ENCODE measurements around the gene ATP2C2.

DNA sequence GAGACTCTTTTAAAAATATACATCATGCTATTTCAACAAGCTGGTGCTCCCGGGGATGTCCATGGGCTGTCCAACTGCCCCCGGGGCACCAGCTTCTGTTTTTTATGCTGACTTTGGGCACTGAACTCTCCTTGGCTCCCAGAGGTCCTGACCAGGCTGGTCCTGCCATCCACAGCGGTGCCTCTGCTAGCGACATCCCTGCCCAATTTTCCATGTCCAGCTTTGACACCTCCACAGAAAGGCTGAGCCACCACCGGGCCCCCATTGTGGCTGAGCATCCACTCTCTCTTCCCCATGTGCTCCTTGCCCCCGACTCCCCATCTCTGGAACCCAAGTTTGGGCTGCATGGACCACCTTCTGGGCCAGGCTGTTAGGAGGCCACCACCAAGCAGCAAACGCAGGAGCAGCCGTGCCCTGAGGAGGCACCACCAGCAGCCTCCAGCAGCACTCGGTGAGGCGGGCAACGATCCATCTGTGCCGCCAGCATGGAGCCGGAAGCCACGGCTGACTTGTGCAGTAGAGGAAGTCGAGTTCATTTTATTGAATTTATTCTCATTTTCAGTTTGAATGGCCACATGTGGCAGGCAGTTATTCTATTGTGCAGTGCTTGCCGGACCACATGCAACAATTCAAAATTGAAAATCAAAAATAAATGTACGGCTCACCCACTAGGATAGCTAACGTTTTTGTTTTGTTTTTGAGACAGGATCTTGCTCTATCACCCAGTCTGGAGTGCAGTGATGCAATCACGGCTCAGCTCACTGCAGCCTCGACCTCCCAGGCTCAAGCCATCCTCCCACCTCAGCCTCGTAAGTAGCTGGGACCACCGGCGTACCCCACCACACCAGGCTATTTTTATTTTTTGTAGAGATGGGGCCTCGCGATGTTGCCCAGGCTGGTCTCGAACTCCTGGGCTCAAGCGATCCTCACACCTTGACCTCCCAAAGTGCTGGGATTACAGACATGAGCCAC, 139.0 kb downstream of the ATP2C2 start:
- TF ChIP-seq, protein P1, sequence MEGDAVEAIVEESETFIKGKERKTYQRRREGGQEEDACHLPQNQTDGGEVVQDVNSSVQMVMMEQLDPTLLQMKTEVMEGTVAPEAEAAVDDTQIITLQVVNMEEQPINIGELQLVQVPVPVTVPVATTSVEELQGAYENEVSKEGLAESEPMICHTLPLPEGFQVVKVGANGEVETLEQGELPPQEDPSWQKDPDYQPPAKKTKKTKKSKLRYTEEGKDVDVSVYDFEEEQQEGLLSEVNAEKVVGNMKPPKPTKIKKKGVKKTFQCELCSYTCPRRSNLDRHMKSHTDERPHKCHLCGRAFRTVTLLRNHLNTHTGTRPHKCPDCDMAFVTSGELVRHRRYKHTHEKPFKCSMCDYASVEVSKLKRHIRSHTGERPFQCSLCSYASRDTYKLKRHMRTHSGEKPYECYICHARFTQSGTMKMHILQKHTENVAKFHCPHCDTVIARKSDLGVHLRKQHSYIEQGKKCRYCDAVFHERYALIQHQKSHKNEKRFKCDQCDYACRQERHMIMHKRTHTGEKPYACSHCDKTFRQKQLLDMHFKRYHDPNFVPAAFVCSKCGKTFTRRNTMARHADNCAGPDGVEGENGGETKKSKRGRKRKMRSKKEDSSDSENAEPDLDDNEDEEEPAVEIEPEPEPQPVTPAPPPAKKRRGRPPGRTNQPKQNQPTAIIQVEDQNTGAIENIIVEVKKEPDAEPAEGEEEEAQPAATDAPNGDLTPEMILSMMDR (IDR thresholded peaks at IDR 0.05), result no peak
- no peak for TF ChIP-seq EZH2 (IDR thresholded peaks at IDR 0.05; ENCODE audit: borderline replicate concordance, insufficient read depth, low read depth, low read length, poor library complexity, severe bottlenecking)

All from B cell (primary cell).